ENCODE results near the gene DCANP1. TPM values are rescaled to one million over a fixed set of nuclear protein-coding genes. Genes with fewer than 3 reads are reported as not detected.

The DCANP1 gene
- total and polyA plus RNA-seq, 9 of the 15 experiments (the other 6 are each of a cell fraction or from before 2014, with no cell fraction given) = not detected

DNA sequence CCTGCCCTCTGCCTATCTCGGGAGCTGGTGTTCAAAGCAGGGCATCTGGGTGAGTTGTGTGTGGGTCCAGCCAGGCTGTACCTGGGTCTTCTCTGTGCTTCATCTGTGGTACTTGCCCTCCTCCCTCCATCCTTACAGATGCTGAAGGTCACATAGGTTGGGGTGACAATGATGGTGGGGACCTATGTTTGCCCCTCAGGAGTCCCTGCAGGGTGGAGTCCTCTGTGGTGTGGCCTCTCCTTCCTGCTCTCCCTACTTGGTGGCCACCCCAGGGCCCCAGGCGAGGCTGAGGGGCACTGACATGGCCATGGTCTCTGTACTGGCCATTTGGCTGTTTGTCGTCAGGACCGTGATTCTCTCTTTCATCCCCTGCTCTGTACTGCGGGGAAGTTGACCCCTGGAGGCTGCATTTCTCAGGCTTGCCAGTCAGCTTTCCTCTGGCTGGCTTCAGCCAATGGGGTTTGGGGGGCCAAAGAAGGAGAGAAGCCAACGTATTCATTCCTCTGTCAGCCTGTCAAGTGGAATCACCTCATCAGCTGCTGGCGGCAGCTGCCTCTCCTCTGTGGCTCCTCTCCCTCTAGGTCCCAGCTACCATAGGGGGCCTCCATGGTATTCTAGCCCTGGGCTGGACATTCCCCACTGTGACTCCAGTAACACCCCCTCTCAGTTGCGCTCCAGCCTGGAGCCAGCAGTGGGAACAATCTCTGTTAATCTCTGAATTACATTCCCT, 4.6 kb downstream of the DCANP1 start:
- no peak for FAIRE-seq
- BruUV-seq (replicated peaks) = no TSS peak
- TF ChIP-seq ZNF586 (CRISPR knock-in tag; conservative IDR thresholded peaks at IDR 0.05) (no peak), BRD9 (IDR thresholded peaks at IDR 0.05; ENCODE audit: low read depth, partially characterized antibody) (no peak), HNRNPLL (IDR thresholded peaks at IDR 0.05; ENCODE audit: low read depth, low read length, poor library complexity, severe bottlenecking) (no peak)
- TF ChIP-seq, protein P1, sequence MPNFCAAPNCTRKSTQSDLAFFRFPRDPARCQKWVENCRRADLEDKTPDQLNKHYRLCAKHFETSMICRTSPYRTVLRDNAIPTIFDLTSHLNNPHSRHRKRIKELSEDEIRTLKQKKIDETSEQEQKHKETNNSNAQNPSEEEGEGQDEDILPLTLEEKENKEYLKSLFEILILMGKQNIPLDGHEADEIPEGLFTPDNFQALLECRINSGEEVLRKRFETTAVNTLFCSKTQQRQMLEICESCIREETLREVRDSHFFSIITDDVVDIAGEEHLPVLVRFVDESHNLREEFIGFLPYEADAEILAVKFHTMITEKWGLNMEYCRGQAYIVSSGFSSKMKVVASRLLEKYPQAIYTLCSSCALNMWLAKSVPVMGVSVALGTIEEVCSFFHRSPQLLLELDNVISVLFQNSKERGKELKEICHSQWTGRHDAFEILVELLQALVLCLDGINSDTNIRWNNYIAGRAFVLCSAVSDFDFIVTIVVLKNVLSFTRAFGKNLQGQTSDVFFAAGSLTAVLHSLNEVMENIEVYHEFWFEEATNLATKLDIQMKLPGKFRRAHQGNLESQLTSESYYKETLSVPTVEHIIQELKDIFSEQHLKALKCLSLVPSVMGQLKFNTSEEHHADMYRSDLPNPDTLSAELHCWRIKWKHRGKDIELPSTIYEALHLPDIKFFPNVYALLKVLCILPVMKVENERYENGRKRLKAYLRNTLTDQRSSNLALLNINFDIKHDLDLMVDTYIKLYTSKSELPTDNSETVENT (CRISPR knock-in tag; IDR thresholded peaks at IDR 0.05) = no peak
- TF ChIP-seq, protein P2, sequence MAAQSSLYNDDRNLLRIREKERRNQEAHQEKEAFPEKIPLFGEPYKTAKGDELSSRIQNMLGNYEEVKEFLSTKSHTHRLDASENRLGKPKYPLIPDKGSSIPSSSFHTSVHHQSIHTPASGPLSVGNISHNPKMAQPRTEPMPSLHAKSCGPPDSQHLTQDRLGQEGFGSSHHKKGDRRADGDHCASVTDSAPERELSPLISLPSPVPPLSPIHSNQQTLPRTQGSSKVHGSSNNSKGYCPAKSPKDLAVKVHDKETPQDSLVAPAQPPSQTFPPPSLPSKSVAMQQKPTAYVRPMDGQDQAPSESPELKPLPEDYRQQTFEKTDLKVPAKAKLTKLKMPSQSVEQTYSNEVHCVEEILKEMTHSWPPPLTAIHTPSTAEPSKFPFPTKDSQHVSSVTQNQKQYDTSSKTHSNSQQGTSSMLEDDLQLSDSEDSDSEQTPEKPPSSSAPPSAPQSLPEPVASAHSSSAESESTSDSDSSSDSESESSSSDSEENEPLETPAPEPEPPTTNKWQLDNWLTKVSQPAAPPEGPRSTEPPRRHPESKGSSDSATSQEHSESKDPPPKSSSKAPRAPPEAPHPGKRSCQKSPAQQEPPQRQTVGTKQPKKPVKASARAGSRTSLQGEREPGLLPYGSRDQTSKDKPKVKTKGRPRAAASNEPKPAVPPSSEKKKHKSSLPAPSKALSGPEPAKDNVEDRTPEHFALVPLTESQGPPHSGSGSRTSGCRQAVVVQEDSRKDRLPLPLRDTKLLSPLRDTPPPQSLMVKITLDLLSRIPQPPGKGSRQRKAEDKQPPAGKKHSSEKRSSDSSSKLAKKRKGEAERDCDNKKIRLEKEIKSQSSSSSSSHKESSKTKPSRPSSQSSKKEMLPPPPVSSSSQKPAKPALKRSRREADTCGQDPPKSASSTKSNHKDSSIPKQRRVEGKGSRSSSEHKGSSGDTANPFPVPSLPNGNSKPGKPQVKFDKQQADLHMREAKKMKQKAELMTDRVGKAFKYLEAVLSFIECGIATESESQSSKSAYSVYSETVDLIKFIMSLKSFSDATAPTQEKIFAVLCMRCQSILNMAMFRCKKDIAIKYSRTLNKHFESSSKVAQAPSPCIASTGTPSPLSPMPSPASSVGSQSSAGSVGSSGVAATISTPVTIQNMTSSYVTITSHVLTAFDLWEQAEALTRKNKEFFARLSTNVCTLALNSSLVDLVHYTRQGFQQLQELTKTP (IDR thresholded peaks at IDR 0.05; ENCODE audit: low read depth in 1 of 2, partially characterized antibody in 2 of 2) = no peak
- TF ChIP-seq, protein P3, sequence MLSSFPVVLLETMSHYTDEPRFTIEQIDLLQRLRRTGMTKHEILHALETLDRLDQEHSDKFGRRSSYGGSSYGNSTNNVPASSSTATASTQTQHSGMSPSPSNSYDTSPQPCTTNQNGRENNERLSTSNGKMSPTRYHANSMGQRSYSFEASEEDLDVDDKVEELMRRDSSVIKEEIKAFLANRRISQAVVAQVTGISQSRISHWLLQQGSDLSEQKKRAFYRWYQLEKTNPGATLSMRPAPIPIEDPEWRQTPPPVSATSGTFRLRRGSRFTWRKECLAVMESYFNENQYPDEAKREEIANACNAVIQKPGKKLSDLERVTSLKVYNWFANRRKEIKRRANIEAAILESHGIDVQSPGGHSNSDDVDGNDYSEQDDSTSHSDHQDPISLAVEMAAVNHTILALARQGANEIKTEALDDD (IDR thresholded peaks at IDR 0.05) = no peak
- DNase-seq (ENCODE audit: extremely low read depth in 1 of 4, low spot score in 3 of 4) = no peak
- H3K9me3 ChIP-seq (replicated peaks; ENCODE audit: control insufficient read depth, insufficient read depth, low read depth, low read length) = no peaks in the 10 kb centered on the region
- in situ Hi-C loops (cut with MboI) = no loop called here
- H2AFZ ChIP-seq (ENCODE audit: low read depth, low read length) = no peak overlapping the region
- H3K4me3 ChIP-seq = no peak overlapping the region
- no peak for ATAC-seq
- intact Hi-C loops (cut with micrococcal nuclease) = no loop called here
- no peaks in the 10 kb centered on the region for H3K79me2 ChIP-seq (ENCODE audit: control insufficient read depth, insufficient read depth, low read length)
- H4K20me1 ChIP-seq (replicated peaks; ENCODE audit: control insufficient read depth, insufficient read depth, low read length) = no peaks in the 10 kb centered on the region; the same call in 1 of the 2 replicates
- no peak overlapping the region for H3K27ac ChIP-seq (ENCODE audit: extremely low read depth, low read depth, low read length)
- CTCF ChIA-PET (ENCODE audit: low intra/inter-chr PET ratio) = no interaction called here
- POLR2A ChIA-PET = interaction anchor here (0.6 kb wide), 1 partner anchor 86 kb away, joined by 3 read pairs; no protein-coding TSS in a partner anchor
- no peaks in the 10 kb centered on the region for H3K36me3 ChIP-seq (ENCODE audit: control insufficient read depth, insufficient read depth, low read length)
- no peak overlapping the region for H3K9ac ChIP-seq (ENCODE audit: insufficient read depth in 1 of 2, low read depth in 2 of 2, low read length in 2 of 2)
- H3K27me3 ChIP-seq (ENCODE audit: control insufficient read depth in 2 of 2, insufficient read depth in 2 of 2, low read length in 2 of 2) = no peaks in the 10 kb centered on the region
- 48% methylated on average over 7 of the region's 8 CpGs for WGBS (ENCODE audit: insufficient coverage, low coverage, missing lambda C conversion rate)
- no peaks in the 10 kb centered on the region for H3K9me1 ChIP-seq (ENCODE audit: control insufficient read depth, insufficient read depth, low read length)
- peaks cover 12 to 20% of the 10 kb centered on the region in 2 experiments; a peak in 4 of 5 replicates for H3K4me1 ChIP-seq (replicated peaks in 1 of 2; ENCODE audit: control insufficient read depth in 2 of 2, insufficient read depth in 2 of 2, low read length in 2 of 2)
- H3K4me2 ChIP-seq (ENCODE audit: insufficient read depth, low read length) = no peak overlapping the region
